HL-60/S4 treated with retinoic acid at 250 ng/mL for 4 days and 3 days (cell line): ENCODE measurements around the gene EML1.
"Not testable (repeated sequence)": the region's sequence is repeated elsewhere in the genome, so short reads cannot be mapped to it uniquely, and the experiment has no call there.

Experiments
- in situ Hi-C: fragments of 300-500 bp; cut with MboI; formaldehyde crosslinking; loops from 2 replicates; pipeline ENCODE4 v1.7.0; 2022; ENCODE audit warnings: low sequenced_read_pairs

The EML1 gene

DNA sequence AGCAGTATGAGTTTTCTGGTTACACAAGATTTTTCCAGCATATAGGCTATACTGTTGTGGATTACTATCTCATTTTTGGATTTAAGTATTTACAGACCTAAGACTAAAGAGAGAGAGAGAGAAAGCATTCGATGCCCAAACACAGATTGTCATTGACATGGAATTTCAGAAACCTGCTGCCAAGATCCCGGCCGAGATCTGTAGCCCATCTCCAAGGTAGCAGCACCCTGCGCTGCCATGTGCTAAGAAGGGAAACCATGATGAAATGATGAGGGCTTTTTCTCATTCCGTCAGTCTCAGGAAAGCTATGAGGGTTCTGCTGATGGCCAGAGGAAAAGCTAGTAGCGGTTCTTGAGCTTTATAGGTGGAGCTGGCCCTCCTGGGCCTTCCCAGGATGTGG lies 136.4 kb downstream of the EML1 start:
- in situ Hi-C loops, result no loop called here

DNA sequence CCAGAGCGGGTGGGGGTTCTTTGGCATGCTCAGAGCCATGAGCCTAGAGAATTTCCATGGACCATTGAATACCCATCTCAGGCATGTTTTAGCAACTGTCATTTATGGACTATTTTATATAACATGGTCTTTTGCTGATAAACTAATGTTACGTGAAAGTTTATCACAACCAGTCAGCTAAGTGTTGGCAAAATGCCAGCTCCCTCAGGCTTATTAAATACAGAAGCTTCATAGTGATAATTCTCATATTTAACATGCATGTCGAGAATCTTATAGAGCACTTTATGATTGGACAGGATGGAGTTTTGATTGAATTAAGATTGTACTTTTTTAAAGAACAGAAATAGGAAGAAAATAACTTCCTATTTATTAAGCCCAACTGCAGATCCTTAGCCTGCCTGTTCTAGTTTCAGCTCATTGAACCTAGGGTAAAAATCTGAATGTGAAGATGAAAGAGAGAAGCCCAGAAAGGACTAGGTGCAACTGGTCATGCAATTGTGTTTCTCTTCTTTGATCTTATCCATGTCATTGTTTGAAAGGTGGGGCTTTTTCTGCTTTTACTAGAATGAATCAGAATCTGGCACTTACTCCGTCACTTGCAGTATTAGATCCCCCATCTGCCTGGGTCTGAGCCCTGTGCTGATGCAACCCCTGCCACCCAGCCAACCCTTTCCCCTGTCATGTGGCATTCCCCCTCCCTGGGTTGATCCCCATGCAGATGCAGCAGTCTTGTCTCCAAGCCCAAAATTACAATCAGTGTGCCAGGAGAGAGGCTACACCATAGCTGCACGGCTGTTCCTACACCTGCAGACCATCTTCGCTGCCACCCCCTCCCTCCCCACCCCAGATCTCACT lies 137.4 kb downstream of the EML1 start:
- in situ Hi-C loops, result no loop called here

DNA sequence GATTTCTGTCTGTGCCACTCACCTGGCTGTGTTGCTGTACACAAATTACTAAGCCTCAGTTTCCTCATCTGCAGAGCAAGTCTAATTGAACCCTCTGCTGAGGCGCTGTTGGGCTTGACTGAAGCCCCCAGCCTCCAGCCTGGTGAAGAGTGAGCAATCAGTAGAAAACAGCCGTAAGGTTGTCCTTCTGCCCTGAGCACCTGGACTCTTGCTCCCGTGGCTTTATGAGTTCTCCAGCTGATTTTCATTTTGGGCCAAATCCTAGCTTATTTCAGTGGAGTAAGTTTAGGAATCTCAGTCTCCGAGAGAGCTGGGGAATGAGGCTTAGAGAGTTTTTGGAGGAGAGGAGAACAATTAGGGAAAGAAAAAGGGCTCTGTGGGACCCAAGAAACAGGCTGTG lies 138.1 kb downstream of the EML1 start:
- in situ Hi-C loops, result no loop called here

DNA sequence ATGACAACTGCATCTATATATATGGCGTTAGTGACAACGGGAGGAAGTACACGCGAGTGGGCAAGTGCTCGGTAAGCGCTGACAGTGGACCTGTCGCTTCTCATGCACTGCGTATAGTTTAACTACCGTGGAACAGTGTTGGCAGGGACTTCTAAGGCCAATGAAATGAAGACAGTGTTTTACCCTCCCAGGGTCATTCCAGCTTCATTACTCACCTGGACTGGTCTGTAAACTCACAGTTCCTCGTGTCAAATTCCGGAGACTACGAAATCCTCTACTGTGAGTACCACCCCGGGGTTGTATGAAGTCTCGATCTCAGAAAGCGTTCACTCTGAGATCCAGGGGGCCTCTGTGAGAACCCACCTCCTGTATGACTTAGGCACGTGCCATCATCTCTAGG lies 142.8 kb downstream of the EML1 start:
- in situ Hi-C loops, result no loop called here

DNA sequence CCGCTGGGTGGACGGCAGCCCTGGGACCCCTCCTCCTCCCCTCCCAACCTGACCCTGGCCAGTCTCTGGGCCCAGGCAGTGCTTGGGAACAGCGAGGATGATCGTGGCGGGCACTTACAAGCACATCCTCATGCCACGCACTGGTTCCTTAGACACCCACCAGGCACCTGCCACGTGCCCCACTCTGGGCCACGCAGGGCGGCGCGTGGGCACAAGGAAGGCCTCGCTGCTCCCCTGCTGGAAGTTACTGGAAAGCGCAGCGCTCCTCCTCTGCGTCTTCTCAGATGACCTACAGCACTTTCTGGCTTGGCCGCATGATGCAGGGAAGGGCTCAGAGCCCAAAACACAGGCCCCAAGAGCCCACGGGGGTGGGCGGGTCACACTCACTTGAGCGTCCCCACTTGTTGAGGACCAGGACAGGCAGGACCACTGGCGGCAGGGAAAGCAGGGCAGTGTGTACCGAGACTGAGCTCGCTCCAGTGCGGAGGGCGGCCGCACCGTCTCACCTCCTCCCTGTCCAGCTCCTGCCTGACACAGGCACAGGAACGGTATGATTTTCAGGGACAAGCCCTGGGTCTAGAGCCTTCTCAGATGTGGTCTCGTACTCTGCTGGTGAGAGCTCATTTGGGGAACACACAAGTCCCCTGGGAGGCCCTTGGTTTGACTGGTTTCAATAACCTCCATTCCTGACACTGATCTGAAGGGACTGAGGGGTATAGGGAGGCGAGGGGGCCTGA lies 143.7 kb downstream of the EML1 start:
- in situ Hi-C loops, result no loop called here

DNA sequence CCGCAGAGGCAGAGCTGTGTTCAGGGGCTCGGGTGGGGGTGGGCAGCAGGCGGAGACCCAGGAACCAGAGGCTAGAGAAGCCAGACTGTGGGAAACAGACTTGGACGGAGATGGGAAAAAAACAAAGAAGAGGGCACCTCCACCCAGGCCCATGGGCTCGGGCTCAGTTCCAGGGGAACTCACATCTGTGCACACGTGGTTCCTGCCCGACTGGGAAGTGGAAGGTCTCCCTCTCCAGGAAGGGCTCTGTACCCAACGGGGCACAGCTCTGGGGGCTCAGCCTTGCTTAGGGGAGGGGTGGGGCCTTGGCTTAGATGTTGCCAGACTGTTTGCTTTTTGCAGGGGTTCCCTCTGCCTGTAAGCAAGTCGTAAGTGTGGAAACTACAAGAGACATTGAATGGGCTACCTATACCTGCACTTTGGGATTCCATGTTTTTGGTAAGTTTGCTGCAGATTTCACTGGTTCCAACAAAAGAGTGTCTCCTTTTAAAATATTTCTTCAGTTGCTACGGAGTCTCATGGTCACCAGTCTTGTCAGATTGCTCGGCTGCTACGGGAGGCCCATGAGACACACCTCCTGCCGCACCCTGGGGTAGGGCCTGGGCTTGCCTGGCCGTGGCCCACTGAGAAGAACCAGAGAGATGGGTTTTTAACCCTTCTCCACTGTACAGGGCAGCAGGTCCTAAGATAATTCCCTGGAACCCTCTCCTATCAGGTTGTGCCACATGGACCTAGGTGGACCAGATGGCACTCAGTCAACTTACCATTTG lies 144.4 kb downstream of the EML1 start:
- in situ Hi-C loops, result no loop called here

DNA sequence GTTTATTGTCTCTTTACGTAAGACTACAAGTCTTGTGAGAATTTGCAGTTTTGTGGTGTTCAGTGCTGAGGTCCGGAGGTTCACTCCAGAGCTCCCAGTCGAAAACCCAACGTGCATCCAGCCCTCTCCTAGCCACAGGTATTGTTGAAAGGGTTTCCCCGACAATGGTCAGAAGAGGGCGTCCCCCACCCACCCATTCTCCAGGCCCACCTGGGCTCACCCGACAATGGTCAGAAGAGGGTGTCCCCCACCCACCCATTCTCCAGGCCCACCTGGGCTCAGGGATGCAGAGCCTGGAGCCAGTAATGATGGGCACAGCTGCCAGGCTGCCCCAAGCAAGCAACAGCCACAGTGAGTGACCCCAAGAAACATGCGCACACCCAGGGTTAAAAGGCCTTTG lies 145.2 kb downstream of the EML1 start:
- in situ Hi-C loops, result no loop called here

DNA sequence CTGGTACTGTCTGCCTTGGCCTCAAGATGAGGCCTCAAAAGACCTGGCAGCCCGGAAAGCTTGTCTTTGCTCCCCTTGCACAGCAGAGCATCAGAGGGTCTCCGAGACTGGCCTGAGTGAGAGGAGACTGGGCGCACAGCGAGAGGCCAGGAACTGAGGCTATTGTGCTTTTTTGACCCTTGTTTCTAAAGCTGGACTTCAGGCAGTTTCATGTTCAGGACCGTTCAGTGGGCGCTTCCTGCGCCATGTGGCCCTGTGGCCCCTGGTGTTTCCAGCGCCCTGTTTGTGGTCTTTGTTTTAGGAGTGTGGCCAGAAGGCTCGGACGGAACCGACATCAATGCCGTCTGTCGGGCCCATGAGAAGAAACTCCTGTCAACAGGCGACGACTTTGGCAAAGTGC lies 145.7 kb downstream of the EML1 start:
- in situ Hi-C loops, result no loop called here

DNA sequence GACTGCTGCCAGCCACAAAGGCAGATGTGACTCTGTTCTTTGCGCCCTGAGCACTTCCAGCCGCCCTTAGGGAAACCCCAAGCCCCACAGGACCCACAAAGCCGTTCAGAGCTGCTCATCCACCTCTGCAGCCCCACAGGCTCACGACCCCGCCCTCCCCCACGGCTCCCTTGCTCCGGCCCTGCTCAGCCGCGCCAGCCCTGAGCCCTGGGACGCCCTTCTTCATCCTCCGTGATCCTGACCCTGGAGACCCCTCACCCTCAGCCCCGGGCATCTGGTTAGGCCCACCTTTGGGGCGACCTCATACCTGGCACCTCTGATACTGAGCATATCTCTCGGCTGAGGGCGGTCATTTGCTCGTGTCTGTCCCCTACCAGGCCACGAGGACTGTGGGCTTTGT lies 146.2 kb downstream of the EML1 start:
- in situ Hi-C loops, result no loop called here

DNA sequence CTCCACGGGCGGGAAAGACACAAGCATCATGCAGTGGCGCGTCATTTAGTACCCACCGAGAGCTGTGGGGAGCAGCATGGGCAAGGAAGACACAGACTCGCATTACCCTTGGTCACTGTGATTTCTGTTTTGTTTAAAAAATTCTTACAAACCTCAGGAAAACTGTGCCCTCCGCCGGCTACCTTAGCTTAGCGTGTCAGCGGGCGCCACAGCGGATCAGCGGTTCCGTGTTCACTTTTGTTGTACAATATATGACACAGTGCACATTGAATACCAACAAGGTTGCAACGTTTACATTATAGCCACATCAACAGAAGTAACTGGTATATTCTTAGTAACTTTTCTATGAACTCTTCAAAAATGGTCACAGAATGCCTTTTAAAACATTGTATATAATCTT lies 146.9 kb downstream of the EML1 start:
- in situ Hi-C loops, result no loop called here

DNA sequence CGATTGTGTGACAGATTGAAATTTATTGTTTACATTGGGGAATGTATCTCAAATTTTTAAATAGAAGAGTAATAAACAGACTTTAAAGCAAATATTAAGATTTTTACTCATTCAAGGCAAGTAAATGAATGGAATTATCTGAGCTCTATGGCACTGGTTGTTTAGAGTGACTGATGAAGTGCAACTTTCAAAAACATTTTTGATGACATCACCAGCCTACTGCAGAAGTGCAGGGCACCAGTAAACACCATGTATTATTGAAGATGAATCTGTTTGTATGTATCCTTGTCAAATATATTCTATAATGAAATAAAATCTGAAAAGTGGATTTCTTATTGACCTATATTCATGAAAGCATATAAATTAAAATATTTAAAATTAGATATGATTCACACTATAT lies 148.0 kb downstream of the EML1 start:
- in situ Hi-C loops, result no loop called here

DNA sequence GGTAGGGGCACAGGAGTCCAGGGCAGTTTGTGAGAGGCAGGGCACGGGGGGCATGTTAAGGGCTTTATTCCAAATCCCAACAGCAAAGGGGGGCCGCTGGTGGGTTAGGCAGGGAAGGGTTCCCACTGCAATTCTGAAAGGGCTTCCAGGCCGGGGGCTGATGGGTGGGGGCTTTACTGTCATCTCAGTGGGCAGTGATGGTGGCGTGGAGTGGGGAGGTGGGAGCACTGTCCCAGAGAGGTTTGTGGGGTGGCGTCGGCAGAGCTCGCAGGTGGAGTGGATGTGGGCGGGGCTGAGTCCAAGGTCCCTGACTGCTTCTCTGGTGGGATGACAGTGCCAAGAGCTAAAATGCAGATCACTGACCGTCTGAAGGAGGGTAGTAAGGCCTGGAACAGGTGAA lies 150.4 kb downstream of the EML1 start:
- in situ Hi-C loops, result no loop called here

DNA sequence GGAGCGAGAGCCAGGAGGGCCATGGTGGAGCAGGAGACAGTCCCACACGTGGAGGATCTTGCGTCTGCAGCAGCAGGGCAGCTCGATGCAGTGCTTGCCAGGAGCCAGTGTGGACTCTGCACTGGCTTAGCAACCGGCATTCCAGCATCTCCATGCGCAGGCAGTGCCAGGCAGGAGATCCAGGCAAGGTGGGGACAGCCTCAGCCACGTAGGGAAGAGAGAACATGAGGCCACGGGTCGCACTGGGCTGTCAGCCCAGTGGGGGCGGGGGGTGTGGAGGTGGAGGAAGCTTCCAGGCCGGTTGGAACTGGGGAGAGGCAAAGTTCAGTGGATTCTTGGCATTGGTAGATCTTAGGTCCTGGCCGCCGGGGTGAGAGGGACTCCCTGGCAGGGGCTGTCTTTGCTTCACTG lies 151.0 kb downstream of the EML1 start:
- in situ Hi-C loops, result no loop called here

DNA sequence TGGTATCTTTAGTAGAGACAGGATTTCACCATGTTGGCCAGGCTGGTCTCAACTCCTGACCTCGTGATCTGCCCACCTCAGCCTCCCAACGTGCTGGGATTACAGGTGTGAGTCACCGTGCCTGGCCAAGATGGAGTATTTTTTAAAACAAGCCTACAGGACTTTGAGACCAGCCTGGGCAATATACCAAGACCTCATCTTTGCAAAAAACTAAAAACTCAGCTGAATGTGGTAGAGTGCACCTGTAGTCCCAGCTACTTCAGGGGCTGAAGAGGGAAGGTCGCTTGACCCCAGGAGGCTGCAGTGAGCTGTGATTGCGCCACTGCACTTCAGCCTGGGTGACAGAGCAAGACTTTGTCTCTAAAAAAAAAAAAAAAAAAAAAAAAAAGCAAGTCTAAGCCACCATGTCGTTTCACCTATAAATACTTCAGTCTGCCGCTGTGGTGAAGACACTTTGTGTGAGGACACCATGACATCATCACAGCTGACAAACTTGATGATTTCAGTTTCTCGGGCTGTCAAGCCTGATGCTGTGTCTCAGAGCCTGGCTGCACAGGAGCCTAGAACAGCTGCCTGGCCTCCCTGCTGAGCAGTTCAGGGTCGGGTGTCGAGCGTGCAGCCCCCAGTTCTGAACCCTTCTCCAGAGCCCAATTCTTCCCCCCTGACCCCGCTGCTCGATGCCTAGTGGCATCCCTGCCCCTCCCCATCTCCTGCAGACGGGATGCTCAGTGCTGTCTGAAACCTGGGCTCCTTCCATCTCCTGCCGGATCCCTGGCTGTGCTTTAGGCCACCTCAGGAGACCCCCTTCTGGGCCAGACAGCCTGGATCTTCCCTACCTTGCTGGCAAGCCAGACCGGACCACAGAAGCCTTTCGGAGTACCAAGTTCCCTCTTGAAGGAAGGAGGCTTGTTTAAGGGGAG lies 152.8 kb downstream of the EML1 start:
- in situ Hi-C loops, result no loop called here

DNA sequence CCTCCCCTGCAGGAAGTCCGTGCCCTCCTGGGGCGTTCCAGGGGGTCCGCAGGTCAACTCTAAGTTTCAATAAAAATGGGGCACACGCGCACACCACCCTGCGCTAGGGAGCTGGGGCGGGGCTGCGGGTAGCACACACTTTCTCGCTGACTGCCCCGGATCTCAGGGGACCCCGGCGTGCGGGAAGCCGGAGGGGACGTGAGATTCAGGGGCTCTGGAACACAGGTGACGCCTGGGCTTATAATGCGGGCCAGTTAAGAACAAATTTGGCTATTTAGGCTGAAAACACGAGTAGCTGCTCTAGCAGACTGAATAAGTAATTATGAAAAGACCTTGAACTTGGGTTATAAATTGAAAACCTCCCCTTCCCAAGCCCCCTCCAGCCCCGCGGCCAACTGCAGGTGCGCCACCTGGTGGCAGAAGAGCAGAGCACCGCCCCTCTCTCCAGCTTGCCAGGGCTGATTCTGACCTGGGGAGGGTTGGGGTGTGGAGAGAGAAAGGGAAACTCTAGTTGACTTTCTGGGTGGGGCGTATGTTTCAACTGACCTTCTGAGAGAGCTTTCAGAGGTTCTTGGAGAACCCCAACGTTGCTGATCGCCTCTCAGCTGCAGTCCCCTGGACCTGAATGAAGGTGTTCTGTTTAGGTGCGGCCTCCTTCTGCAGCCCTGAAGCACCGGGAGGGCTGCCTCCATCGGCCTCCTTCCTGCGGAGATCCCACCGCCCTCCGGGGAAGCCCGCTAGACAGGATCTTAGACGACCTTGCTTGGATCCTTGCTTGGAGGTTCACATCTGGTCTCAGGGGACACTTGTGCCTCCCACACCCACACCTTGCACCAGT lies 153.7 kb downstream of the EML1 start:
- in situ Hi-C loops, result no loop called here

DNA sequence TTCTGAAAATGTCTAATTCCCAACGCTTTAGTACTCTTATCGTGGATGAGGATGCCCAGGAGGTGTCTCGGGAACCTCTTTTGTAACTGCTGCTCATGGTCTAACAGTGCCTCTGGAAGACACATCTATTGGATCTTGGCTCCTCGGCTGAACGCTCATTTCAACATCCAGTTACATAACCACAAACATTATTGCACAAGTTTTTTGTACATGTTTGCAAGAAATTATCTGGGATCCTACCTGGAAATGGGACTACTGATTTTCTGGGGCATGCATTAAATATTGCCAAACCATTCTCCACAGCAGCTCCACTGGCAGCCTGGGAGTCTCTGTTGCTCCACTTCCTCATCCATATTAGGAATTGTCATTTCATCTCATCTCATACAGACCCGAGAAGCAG lies 154.5 kb downstream of the EML1 start:
- in situ Hi-C loops, result no loop called here

DNA sequence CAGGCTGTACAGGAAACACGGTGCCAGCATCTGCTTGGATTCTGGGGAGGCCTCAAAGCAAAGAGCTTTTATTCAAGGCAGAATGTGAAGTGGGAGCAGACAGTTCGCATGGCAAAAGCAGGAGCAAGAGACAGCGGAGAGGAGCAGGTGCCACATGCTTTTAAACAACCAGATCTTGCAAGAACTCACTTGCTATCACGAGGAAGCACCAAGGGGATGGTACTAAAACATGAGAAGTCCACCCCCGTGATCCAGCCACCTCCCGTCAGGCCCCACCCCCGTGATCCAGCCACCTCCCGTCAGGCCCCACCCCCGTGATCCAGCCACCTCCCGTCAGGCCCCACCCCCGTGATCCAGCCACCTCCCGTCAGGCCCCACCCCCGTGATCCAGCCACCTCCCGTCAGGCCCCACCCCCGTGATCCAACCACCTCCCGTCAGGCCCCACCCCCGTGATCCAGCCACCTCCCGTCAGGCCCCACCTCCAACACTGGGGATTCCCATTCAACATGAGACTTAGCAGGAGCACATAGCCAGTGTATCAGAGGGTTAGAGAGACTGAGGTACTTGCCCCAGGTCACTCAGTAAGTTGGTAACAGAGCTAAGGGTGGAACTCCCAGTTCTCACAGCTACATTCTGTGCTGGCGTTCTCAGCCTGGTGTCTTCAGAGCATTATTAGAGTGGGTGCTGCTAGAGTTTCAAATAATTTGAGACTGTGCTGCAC lies 156.0 kb downstream of the EML1 start:
- in situ Hi-C loops, result not testable (repeated sequence)

DNA sequence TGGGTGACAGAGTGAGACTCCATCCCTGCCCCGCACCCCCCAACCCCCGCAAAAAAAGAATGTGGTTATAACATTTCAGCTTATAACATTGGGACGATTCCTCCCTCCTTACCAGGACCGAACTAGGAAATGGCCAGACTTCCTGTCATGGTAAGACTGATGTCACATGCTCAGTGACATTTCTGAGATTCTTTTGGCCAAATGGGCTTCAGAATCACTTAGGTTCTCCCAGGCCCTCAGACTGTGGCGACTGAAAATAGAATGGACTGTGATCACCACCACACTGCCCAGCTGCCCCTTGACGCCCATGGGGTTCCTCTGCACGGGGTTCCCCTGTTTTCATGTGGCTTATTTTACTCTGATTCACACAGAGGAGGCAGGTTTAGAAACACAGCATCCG lies 157.0 kb downstream of the EML1 start:
- in situ Hi-C loops, result no loop called here

DNA sequence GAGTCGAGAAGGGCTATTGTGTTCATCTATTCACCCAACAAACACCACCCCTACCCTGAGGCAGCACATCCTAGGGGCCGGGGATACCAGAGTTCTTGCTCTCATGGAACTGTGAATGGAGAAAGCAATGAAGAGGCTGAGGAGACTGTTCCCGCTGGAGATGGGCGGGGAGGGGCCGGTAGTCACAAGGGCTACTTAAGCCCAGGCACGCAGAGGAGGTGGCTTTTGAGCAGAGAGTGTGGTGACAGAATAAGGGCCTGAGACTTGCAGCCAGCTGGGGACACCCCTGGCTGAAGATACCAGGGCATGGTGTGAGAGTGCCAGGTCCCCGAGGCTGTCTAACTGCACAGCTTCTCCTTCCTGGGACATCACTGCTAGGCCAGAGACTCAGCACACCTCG lies 157.9 kb downstream of the EML1 start:
- in situ Hi-C loops, result no loop called here
